Measurements from ENCODE around the gene KMT2A. TPM values are rescaled to one million over a fixed set of nuclear protein-coding genes. Genes with fewer than 3 reads are reported as not detected.
A peak's percentile ranks its signal among the peaks of the same experiment; 100 is the strongest.

Gene KMT2A
- total RNA-seq, 1 donor from 2014 or later = 56.8 TPM

DNA sequence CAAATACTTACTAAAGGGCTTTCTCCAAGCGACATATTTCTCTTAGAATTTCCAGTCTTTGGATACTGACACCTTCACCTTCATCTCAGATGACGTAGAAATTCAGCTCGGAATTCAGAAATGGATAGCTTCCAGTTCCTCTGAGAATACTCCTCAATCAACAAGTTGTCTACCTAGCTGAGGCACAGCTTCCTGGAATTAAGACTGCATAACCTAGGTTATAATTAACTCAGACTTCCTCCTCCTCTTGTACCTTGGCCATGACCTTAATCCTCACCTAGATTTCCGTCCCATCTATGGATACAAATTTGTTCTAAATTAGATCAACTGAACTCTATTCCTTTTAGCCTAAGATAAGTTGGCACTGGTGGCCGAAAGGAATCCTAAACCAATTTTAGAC lies 17.5 kb upstream of the KMT2A start:
- Mint-ChIP-seq H3K27me3 (ENCODE audit: unreplicated experiment) (no peaks in the 10 kb centered on the region), H3K9me3 (ENCODE audit: unreplicated experiment) (no peaks in the 10 kb centered on the region), H3K27ac (ENCODE audit: unreplicated experiment) (no peak overlapping the region), H3K4me1 (ENCODE audit: unreplicated experiment) (no peaks in the 10 kb centered on the region), H3K4me3 (ENCODE audit: unreplicated experiment) (no peak overlapping the region), H3K36me3 (ENCODE audit: unreplicated experiment) (no peaks in the 10 kb centered on the region)
- TF ChIP-seq, protein P1, sequence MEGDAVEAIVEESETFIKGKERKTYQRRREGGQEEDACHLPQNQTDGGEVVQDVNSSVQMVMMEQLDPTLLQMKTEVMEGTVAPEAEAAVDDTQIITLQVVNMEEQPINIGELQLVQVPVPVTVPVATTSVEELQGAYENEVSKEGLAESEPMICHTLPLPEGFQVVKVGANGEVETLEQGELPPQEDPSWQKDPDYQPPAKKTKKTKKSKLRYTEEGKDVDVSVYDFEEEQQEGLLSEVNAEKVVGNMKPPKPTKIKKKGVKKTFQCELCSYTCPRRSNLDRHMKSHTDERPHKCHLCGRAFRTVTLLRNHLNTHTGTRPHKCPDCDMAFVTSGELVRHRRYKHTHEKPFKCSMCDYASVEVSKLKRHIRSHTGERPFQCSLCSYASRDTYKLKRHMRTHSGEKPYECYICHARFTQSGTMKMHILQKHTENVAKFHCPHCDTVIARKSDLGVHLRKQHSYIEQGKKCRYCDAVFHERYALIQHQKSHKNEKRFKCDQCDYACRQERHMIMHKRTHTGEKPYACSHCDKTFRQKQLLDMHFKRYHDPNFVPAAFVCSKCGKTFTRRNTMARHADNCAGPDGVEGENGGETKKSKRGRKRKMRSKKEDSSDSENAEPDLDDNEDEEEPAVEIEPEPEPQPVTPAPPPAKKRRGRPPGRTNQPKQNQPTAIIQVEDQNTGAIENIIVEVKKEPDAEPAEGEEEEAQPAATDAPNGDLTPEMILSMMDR (IDR thresholded peaks at IDR 0.05) = no peak
- no peak for DNase-seq (ENCODE audit: extremely low spot score, unreplicated experiment)

DNA sequence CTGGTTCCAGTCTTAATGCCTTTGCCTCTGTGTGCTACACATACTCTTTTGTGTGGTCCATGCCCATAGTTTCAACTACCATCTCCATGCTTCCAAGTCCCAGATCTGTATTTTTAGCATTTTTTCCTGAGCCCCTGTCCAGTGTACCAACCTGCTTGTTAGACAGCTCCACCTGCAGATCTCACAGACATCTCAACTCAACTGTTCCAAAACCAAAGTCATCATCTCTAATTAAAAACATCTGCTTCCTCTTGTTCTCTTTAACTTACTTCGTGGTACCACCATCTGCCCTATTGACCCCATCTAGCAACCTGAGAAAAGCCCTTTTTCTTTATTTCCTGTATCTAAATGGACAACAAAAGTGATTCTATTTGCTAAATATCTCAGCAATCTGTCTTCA lies 8.6 kb upstream of the KMT2A start:
- TF ChIP-seq, protein P1 (IDR thresholded peaks at IDR 0.05) = no peak
- Mint-ChIP-seq H3K4me3 (ENCODE audit: unreplicated experiment) (no peak overlapping the region), H3K9me3 (ENCODE audit: unreplicated experiment) (no peaks in the 10 kb centered on the region), H3K27ac (ENCODE audit: unreplicated experiment) (no peak overlapping the region), H3K27me3 (ENCODE audit: unreplicated experiment) (no peaks in the 10 kb centered on the region), H3K36me3 (ENCODE audit: unreplicated experiment) (no peaks in the 10 kb centered on the region), H3K4me1 (ENCODE audit: unreplicated experiment) (peaks cover 9% of the 10 kb centered on the region)
- DNase-seq (ENCODE audit: extremely low spot score, unreplicated experiment) = no peak

DNA sequence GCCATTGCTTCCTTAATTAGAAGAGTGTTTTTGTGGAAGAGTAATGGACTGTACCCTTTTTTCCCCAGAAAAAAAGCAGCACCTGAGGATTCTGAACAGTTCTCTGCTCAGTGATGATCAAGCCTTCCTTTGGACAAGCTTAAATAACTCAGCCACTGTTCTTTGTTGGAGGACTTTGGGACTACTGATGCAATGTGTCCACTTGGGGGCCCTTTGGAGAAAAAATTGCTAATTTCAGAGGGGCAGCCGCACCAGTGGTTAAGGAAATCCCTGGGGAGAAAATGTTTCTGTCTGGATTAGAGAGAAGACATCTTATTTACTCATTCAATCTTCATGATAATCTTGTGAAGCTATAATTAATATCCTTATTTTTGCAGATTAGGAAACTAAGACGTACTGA lies 5.3 kb upstream of the KMT2A start:
- DNase-seq (ENCODE audit: extremely low spot score, unreplicated experiment) = no peak
- Mint-ChIP-seq H3K9me3 (ENCODE audit: unreplicated experiment) (no peaks in the 10 kb centered on the region), H3K27me3 (ENCODE audit: unreplicated experiment) (no peaks in the 10 kb centered on the region), H3K27ac (ENCODE audit: unreplicated experiment) (no peak overlapping the region), H3K36me3 (ENCODE audit: unreplicated experiment) (no peaks in the 10 kb centered on the region), H3K4me3 (ENCODE audit: unreplicated experiment) (no peak overlapping the region), H3K4me1 (ENCODE audit: unreplicated experiment) (peaks cover 15% of the 10 kb centered on the region)
- TF ChIP-seq, protein P1 (IDR thresholded peaks at IDR 0.05) = no peak

DNA sequence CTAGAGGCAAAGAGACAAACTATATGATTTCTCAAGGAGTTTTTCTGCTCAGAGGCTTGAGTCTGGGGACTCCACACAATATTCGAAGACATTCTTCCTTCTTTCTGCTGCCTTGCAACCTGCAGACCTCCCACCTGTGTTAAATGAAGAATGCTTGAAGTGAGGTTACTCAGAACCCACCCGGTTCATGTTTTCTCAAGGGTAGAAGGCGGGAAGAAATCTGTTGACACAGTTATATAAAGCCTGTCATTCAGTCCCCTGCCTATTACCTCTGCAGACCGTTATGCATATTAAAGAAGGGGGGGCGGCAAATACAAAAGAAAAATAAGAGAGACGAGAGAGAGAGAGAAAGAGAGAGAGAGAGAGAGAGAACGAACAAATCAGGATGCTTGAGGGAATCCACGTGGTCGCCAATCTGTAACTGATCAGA lies 2.2 kb upstream of the KMT2A start:
- Mint-ChIP-seq H3K4me1 (ENCODE audit: unreplicated experiment) (peaks cover 33% of the 10 kb centered on the region), H3K4me3 (ENCODE audit: unreplicated experiment) (peak overlapping the region; percentile 89), H3K36me3 (ENCODE audit: unreplicated experiment) (no peaks in the 10 kb centered on the region), H3K27me3 (ENCODE audit: unreplicated experiment) (no peaks in the 10 kb centered on the region), H3K9me3 (ENCODE audit: unreplicated experiment) (no peaks in the 10 kb centered on the region), H3K27ac (ENCODE audit: unreplicated experiment) (peak overlapping the region; percentile 33)
- TF ChIP-seq, protein P1 (IDR thresholded peaks at IDR 0.05) = no peak
- DNase-seq (ENCODE audit: extremely low spot score, unreplicated experiment) = no peak

DNA sequence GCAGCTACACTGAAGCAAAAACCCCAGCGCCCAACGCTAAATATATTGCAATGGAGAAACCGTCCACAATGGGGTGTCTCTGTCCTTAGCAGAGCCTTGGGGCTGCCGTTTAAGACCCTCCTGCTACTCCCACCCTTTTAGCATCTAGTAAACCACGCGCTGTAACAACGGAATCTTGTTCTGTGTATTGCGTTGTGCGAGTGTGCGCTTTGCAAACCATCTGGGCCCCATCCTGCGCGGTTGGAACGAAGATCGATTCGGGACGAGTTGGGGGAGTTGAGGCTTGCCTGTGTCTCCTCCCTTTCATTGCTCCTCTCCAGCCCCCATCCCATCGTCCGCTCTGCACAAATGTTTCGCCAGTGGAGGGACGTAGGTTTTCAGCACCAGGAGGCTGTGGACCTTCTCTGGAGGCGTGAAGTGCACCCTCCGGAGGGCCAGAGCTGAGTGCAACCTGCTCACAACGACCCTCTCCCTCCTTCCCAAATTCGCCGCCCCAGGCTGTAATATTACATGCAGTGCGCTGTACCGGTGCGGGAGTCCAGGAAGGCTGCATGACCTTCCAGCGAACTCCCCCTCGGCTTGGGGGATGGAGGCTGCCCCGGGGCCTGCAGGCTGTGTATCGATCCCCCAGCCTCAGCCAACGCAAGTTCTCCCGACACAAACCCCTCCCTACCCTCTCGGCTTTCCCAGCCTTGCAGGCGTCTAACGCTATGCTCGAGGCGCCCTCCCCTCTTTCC lies 1.6 kb upstream of the KMT2A start:
- Mint-ChIP-seq H3K4me3 (ENCODE audit: unreplicated experiment) (peak overlapping the region; percentile 89), H3K27ac (ENCODE audit: unreplicated experiment) (peak overlapping the region; percentile 81), H3K9me3 (ENCODE audit: unreplicated experiment) (no peaks in the 10 kb centered on the region), H3K4me1 (ENCODE audit: unreplicated experiment) (peaks cover 38% of the 10 kb centered on the region), H3K27me3 (ENCODE audit: unreplicated experiment) (no peaks in the 10 kb centered on the region), H3K36me3 (ENCODE audit: unreplicated experiment) (no peaks in the 10 kb centered on the region)
- no peak for DNase-seq (ENCODE audit: extremely low spot score, unreplicated experiment)
- TF ChIP-seq, protein P1 (IDR thresholded peaks at IDR 0.05) = no peak

Data from osteocyte (in vitro differentiated cells).